Erythroblast (primary cell): ENCODE data around the gene C22orf15.

Source experiments
- DNase-seq, 2 experiments: peaks; one replicate each; lab custom pipeline; 2025; lab: John Stamatoyannopoulos, UW
- GATA1 ChIP-seq: IDR thresholded peaks from 2 replicates; pipeline ENCODE4 v1.6.1; 2011; ENCODE audit warnings: low read depth, mild to moderate bottlenecking, control low read depth, low read length, moderate library complexity
- POLR2A ChIP-seq: IDR thresholded peaks from 2 replicates; pipeline ENCODE4 v1.6.1; 2011; ENCODE audit warnings: mild to moderate bottlenecking, low read length

C22orf15 gene

GRCh38 chr22:23773483-23774113 lies 10.8 kb downstream of the C22orf15 start:
- DNase-seq: no peak

GRCh38 chr22:23774114-23774921 lies 11.5 kb downstream of the C22orf15 start:
- no peak for DNase-seq
- TF ChIP-seq POLR2A (no peak), GATA1 (no peak)

More at GRCh38 chr22:23773483-23774113, 10.8 kb downstream of the C22orf15 start:
- TF ChIP-seq POLR2A (no peak), GATA1 (no peak)

- DNase-seq: no peak
- no peak for TF ChIP-seq POLR2A
- no peak for TF ChIP-seq GATA1
Measured at GRCh38 chr22:23774922-23775436, 12.2 kb downstream of the C22orf15 start.

GRCh38 chr22:23775779-23776375 lies 13.1 kb downstream of the C22orf15 start:
- no peak for DNase-seq
- TF ChIP-seq GATA1: no peak
- no peak for TF ChIP-seq POLR2A

- TF ChIP-seq GATA1: no peak
- no peak for TF ChIP-seq POLR2A
- DNase-seq: no peak
Measured at GRCh38 chr22:23777776-23778576, 15.2 kb downstream of the C22orf15 start.

GRCh38 chr22:23778577-23778900 lies 15.7 kb downstream of the C22orf15 start:
- TF ChIP-seq GATA1 (no peak), POLR2A (no peak)
- DNase-seq: no peak

GRCh38 chr22:23779083-23779482 lies 16.3 kb downstream of the C22orf15 start:
- DNase-seq: no peak
- TF ChIP-seq GATA1: no peak
- no peak for TF ChIP-seq POLR2A

GRCh38 chr22:23779731-23780130 lies 16.9 kb downstream of the C22orf15 start:
- TF ChIP-seq POLR2A (no peak), GATA1 (no peak)
- no peak for DNase-seq

GRCh38 chr22:23780146-23780748 lies 17.5 kb downstream of the C22orf15 start:
- TF ChIP-seq POLR2A: no peak
- no peak for TF ChIP-seq GATA1
- DNase-seq: no peak

GRCh38 chr22:23781065-23781464 lies 18.3 kb downstream of the C22orf15 start:
- no peak for DNase-seq
- no peak for TF ChIP-seq GATA1
- no peak for TF ChIP-seq POLR2A

- DNase-seq: no peak
- TF ChIP-seq POLR2A (no peak), GATA1 (no peak)
Measured at GRCh38 chr22:23781511-23782183, 18.9 kb downstream of the C22orf15 start.

GRCh38 chr22:23782252-23782651 lies 19.5 kb downstream of the C22orf15 start:
- no peak for DNase-seq
- TF ChIP-seq GATA1 (no peak), POLR2A (no peak)
